ENCODE data around the gene FOSL1. TPM values are rescaled to one million over a fixed set of nuclear protein-coding genes. Genes with fewer than 3 reads are reported as not detected.

The FOSL1 gene
- total RNA-seq, 4 donors from 2014 or later: 2.8 to 223 (median 57.0) TPM

GRCh38 chr11:65885231-65885630 lies 15.0 kb downstream of the FOSL1 start:
- no peak for ATAC-seq (ENCODE audit: low FRiP score)
- no peak for DNase-seq (ENCODE audit: low spot score)
- TF ChIP-seq, protein P1, sequence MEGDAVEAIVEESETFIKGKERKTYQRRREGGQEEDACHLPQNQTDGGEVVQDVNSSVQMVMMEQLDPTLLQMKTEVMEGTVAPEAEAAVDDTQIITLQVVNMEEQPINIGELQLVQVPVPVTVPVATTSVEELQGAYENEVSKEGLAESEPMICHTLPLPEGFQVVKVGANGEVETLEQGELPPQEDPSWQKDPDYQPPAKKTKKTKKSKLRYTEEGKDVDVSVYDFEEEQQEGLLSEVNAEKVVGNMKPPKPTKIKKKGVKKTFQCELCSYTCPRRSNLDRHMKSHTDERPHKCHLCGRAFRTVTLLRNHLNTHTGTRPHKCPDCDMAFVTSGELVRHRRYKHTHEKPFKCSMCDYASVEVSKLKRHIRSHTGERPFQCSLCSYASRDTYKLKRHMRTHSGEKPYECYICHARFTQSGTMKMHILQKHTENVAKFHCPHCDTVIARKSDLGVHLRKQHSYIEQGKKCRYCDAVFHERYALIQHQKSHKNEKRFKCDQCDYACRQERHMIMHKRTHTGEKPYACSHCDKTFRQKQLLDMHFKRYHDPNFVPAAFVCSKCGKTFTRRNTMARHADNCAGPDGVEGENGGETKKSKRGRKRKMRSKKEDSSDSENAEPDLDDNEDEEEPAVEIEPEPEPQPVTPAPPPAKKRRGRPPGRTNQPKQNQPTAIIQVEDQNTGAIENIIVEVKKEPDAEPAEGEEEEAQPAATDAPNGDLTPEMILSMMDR (IDR thresholded peaks at IDR 0.05): no peak

GRCh38 chr11:65884716-65885092 lies 15.5 kb downstream of the FOSL1 start:
- ATAC-seq (ENCODE audit: low FRiP score) (no peak), DNase-seq (ENCODE audit: low spot score) (no peak)
- TF ChIP-seq, protein P1 (IDR thresholded peaks at IDR 0.05): peak in 2 of 3 donors; percentile 89 to 98

DNA sequence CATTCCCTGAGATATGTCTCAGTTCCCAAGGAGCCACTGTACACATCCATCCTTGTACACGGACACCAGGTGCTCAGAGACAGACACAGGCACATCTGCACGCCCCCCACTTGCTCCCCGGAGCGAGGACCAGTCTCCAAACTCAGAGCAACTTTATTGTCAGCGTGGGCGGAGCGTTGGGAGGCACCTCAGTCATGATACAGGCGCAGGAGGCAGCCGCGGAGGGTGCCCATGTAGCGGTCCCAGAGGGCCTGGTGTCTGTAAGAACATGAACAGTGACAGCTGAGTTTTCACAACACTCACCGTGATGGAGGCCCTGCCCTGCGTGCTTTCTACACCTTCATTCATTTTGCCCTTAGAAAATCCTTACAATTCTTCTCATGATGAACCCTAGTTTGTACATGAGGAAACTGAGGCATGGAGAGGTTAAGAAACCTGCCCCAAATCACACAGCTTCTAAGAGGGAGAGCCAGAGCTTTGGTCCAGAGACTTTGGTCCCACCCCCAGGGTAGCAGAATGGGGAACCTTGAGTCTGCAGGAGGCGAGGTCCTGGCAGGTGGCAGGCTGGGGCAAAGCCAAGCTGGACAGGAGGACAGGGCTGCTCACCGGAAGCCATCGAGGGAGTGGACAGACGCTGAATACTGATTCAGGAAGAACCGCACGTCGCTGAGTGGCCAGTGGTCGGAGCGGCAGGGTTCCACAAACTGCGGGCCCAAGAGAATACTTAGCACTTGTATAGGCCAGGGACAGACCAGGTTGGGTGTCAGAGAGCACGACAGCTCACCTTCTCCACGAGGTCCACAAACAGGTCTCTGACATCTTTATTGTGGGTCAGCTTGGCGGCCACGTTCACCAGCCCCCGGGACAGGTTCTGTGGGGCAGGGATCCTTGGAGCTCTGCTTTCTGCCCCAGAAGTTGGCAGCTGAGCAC lies 16.1 kb downstream of the FOSL1 start:
- ATAC-seq (ENCODE audit: low FRiP score) (no peak), DNase-seq (ENCODE audit: low spot score) (no peak)
- TF ChIP-seq, protein P1 (IDR thresholded peaks at IDR 0.05): no peak

GRCh38 chr11:65883058-65883761 lies 17.0 kb downstream of the FOSL1 start:
- TF ChIP-seq, protein P1 (IDR thresholded peaks at IDR 0.05): no peak
- no peak for ATAC-seq (ENCODE audit: low FRiP score)
- DNase-seq (ENCODE audit: low spot score): no peak

DNA sequence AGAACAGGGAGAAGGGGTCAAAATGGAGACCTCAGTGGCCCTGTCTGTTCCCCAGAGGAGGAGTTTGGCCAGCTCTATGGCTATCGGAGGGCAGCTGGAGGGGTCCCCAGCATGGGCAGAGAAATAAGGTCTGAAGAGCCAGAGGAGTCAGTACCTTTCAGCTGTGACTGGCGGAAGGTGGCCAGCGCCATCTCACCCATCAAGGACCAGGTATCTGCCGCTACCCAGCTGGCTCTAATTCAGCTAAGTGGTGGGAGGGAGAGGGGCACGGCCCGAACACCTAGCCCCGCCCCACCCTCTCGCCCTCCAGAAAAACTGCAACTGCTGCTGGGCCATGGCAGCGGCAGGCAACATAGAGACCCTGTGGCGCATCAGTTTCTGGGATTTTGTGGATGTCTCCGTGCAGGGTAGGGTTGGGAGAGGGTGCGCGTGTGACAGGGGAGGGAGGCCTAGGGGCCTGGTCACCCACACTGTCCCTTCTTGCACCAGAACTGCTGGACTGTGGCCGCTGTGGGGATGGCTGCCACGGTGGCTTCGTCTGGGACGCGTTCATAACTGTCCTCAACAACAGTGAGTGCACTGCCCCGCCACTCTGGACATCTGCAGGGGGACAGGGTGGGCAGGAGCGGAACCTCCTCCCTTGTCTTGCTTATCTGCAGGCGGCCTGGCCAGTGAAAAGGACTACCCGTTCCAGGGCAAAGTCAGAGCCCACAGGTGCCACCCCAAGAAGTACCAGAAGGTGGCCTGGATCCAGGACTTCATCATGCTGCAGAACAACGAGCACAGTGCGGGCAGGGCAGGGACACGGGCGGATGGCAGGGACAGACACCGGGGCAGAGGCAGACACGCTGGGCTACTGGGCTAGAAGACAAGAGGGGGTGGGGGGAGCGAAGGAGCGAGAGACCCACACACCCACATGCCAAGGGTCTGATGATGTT lies 17.8 kb downstream of the FOSL1 start:
- DNase-seq (ENCODE audit: low spot score) (no peak), ATAC-seq (ENCODE audit: low FRiP score) (no peak)
- TF ChIP-seq, protein P1 (IDR thresholded peaks at IDR 0.05): no peak

GRCh38 chr11:65880844-65881421 lies 19.3 kb downstream of the FOSL1 start:
- DNase-seq (ENCODE audit: low spot score) (no peak), ATAC-seq (ENCODE audit: low FRiP score) (no peak)
- TF ChIP-seq, protein P1 (IDR thresholded peaks at IDR 0.05): no peak
